Upper lobe of right lung (tissue), 1 donor: ENCODE data around the gene PALMD. TPM values are rescaled to one million over a fixed set of nuclear protein-coding genes. Genes with fewer than 3 reads are reported as not detected.

Source experiments
- ATAC-seq: fragments of 200-7000 bp; cut with Tn5 transposase; one replicate; pipeline ENCODE4 v1.9.1; 2020; ENCODE audit warnings: mild to moderate bottlenecking, moderate library complexity
- DNase-seq: peaks from one replicate; pipeline ENCODE4 v3.0.0-alpha.2; 2020
- H3K27ac ChIP-seq: fragments of 200-600 bp; one replicate; pipeline ENCODE4 v1.8.0; 2022
- H3K27me3 ChIP-seq: fragments of 200-600 bp; one replicate; pipeline ENCODE4 v1.8.0; 2022; ENCODE audit warnings: mild to moderate bottlenecking
- H3K36me3 ChIP-seq: fragments of 200-600 bp; one replicate; pipeline ENCODE4 v1.8.0; 2022
- H3K4me1 ChIP-seq: fragments of 200-600 bp; one replicate; pipeline ENCODE4 v1.8.0; 2022
- H3K4me3 ChIP-seq: fragments of 200-600 bp; one replicate; pipeline ENCODE4 v1.8.0; 2022; ENCODE audit warnings: mild to moderate bottlenecking
- H3K9me3 ChIP-seq: fragments of 200-600 bp; one replicate; pipeline ENCODE4 v1.8.0; 2022
- CTCF ChIP-seq: fragments of 200-600 bp; IDR thresholded peaks from one replicate; pipeline ENCODE4 v1.8.0; 2022; ENCODE audit warnings: antibody characterized with exemption
- intact Hi-C: fragments of 100-400 bp; cut with DNase I; formaldehyde crosslinking; loops from one replicate; pipeline ENCODE4 v1.11.0; 2022
- total RNA-seq: library from RNA; stranded (reverse); fragmentation: NEBNext Ultra II Directional; extraction: Animal tissue kit (Norgen Biotek cat#: 25700); gene quantifications from one replicate; pipeline ENCODE4 v1.2.1, GENCODE V29; 2021
- donor health status: DM: no; HTN: yes; CAD: no; lungs with severe emphysema.

PALMD gene
- total RNA-seq, 1 donor from 2014 or later = 21.5 TPM

- Histone ChIP-seq H3K27me3 (no peaks in the 10 kb centered on the region), H3K36me3 (no peaks in the 10 kb centered on the region), H3K4me3 (no peak overlapping the region), H3K4me1 (peaks cover 6% of the 10 kb centered on the region), H3K27ac (no peak overlapping the region), H3K9me3 (no peaks in the 10 kb centered on the region)
- DNase-seq (no peak), ATAC-seq (no peak)
- intact Hi-C loops = no loop called here
- no peak for TF ChIP-seq CTCF
These were observed 31.5 kb downstream of the PALMD start for GRCh38 chr1:99677416-99677815.

GRCh38 chr1:99680270-99680669 is 34.4 kb downstream of the PALMD start:
- ATAC-seq (no peak), DNase-seq (no peak)
- intact Hi-C loops = no loop called here
- no peak for TF ChIP-seq CTCF
- Histone ChIP-seq H3K9me3 (no peaks in the 10 kb centered on the region), H3K27me3 (no peaks in the 10 kb centered on the region), H3K4me3 (no peak overlapping the region), H3K36me3 (no peaks in the 10 kb centered on the region), H3K27ac (no peak overlapping the region), H3K4me1 (no peaks in the 10 kb centered on the region)

GRCh38 chr1:99681583-99681982 is 35.7 kb downstream of the PALMD start:
- H3K4me3 ChIP-seq = no peak overlapping the region
- no peak overlapping the region for H3K27ac ChIP-seq
- no peaks in the 10 kb centered on the region for H3K27me3 ChIP-seq
- no peaks in the 10 kb centered on the region for H3K9me3 ChIP-seq
- DNase-seq (no peak), ATAC-seq (no peak)
- no peaks in the 10 kb centered on the region for H3K4me1 ChIP-seq
- intact Hi-C loops = no loop called here
- no peak for TF ChIP-seq CTCF
- no peaks in the 10 kb centered on the region for H3K36me3 ChIP-seq

- H3K9me3 ChIP-seq = no peaks in the 10 kb centered on the region
- no peak overlapping the region for H3K27ac ChIP-seq
- no peak for TF ChIP-seq CTCF
- no peaks in the 10 kb centered on the region for H3K27me3 ChIP-seq
- DNase-seq = no peak
- no peaks in the 10 kb centered on the region for H3K4me1 ChIP-seq
- ATAC-seq = no peak
- no peaks in the 10 kb centered on the region for H3K36me3 ChIP-seq
- H3K4me3 ChIP-seq = no peak overlapping the region
- intact Hi-C loops = no loop called here
These were observed 36.4 kb downstream of the PALMD start for GRCh38 chr1:99682291-99682751.

- Histone ChIP-seq H3K27me3 (no peaks in the 10 kb centered on the region), H3K9me3 (no peaks in the 10 kb centered on the region), H3K4me1 (no peaks in the 10 kb centered on the region), H3K27ac (no peak overlapping the region), H3K36me3 (peaks cover 15% of the 10 kb centered on the region), H3K4me3 (no peak overlapping the region)
- ATAC-seq = peak; percentile 96
- peak; percentile 59 for TF ChIP-seq CTCF
- peak; percentile 70 for DNase-seq
- intact Hi-C loops = no loop called here
These were observed 39.7 kb downstream of the PALMD start for GRCh38 chr1:99685516-99686180.

- ATAC-seq = no peak
- no peaks in the 10 kb centered on the region for H3K9me3 ChIP-seq
- H3K27me3 ChIP-seq = no peaks in the 10 kb centered on the region
- no peaks in the 10 kb centered on the region for H3K4me1 ChIP-seq
- no peak overlapping the region for H3K4me3 ChIP-seq
- H3K27ac ChIP-seq = no peak overlapping the region
- H3K36me3 ChIP-seq = peaks cover 15% of the 10 kb centered on the region
- intact Hi-C loops = no loop called here
- no peak for DNase-seq
- no peak for TF ChIP-seq CTCF
These were observed 45.3 kb downstream of the PALMD start for GRCh38 chr1:99691175-99691574.
